ENCODE results near the gene VSIG10L. TPM values are rescaled to one million over a fixed set of nuclear protein-coding genes. Genes with fewer than 3 reads are reported as not detected.

Gene VSIG10L
- polyA plus RNA-seq, 1 donor (not counting 4 experiments of a cell fraction or from before 2014, with no cell fraction given), result 1.5 TPM

- H3K79me2 ChIP-seq (ENCODE audit: control insufficient read depth, insufficient read depth, low read length), result peaks cover 16% of the 10 kb centered on the region
- no peaks in the 10 kb centered on the region for H3K27me3 ChIP-seq (ENCODE audit: control insufficient read depth, extremely low read depth, insufficient read depth, low read length)
- no peaks in the 10 kb centered on the region for H3K9me3 ChIP-seq (ENCODE audit: control insufficient read depth, low read depth, low read length)
- peaks cover 21% of the 10 kb centered on the region for H3K4me1 ChIP-seq (ENCODE audit: control insufficient read depth, extremely low read depth, insufficient read depth, low read length)
- no peaks in the 10 kb centered on the region for H3K9me1 ChIP-seq (ENCODE audit: control insufficient read depth, extremely low read depth, insufficient read depth, low read length)
- DNase-seq (ENCODE audit: low read depth, low spot score) (peak; percentile 89), FAIRE-seq (no peak)
- H3K4me2 ChIP-seq (ENCODE audit: control insufficient read depth, extremely low read depth, insufficient read depth, low read depth, low read length), result peak overlapping the region; percentile 98
- H3K9ac ChIP-seq (ENCODE audit: control insufficient read depth, extremely low read depth, insufficient read depth, low read length), result peak overlapping the region; percentile 88
- no peaks in the 10 kb centered on the region for H3K36me3 ChIP-seq (ENCODE audit: control insufficient read depth in 2 of 2, extremely low read depth in 1 of 2, insufficient read depth in 2 of 2, low read length in 2 of 2)
- dilution Hi-C loops (cut with MboI; ENCODE audit: extremely low pct_ligation_motif_present, low sequenced_read_pairs), result no loop called here
- TF ChIP-seq CTCF (optimal IDR thresholded peaks at IDR 0.05 in 1 of 3, IDR thresholded peaks at IDR 0.05 in 1 of 3, conservative IDR thresholded peaks at IDR 0.05 in 1 of 3; ENCODE audit: extremely low read depth in 1 of 3, insufficient read depth in 2 of 3, low read length in 3 of 3), result no peak
- H4K20me1 ChIP-seq (ENCODE audit: control insufficient read depth, extremely low read depth, insufficient read depth, low read length), result peaks cover 4% of the 10 kb centered on the region
- peak overlapping the region; percentile 89 for H3K27ac ChIP-seq (ENCODE audit: control insufficient read depth, insufficient read depth, low read length)
- H2AFZ ChIP-seq (ENCODE audit: control insufficient read depth, low read length), result peak overlapping the region; percentile 89
- peak overlapping the region; percentile 54 to 90 (median 88) for H3K4me3 ChIP-seq (ENCODE audit: control insufficient read depth in 2 of 3, extremely low read depth in 1 of 3, insufficient read depth in 2 of 3, low read depth in 1 of 3, low read length in 3 of 3)
Observed at GRCh38 chr19:51366389-51367254, 24.7 kb upstream of the VSIG10L start.

GRCh38 chr19:51365965-51366388 is 24.0 kb upstream of the VSIG10L start, which contains the start of gene ETFB:
TSS of gene ETFB (minus strand) at chr19:51366388. CDS start at chr19:51366326, 62 bp downstream.
- Histone ChIP-seq H3K9ac (ENCODE audit: control insufficient read depth, extremely low read depth, insufficient read depth, low read length) (peak within 1 kb of the TSS; percentile 88), H3K4me1 (ENCODE audit: control insufficient read depth, extremely low read depth, insufficient read depth, low read length) (peaks cover 21% of the 10 kb centered on the region), H3K79me2 (ENCODE audit: control insufficient read depth, insufficient read depth, low read length) (peaks cover 16% of the 10 kb centered on the region), H3K36me3 (ENCODE audit: control insufficient read depth in 2 of 2, extremely low read depth in 1 of 2, insufficient read depth in 2 of 2, low read length in 2 of 2) (no peaks in the 10 kb centered on the region), H3K27ac (ENCODE audit: control insufficient read depth, insufficient read depth, low read length) (peak within 1 kb of the TSS; percentile 89), H2AFZ (ENCODE audit: control insufficient read depth, low read length) (peak within 1 kb of the TSS; percentile 89), H3K4me2 (ENCODE audit: control insufficient read depth, extremely low read depth, insufficient read depth, low read depth, low read length) (peak within 1 kb of the TSS; percentile 98), H3K27me3 (ENCODE audit: control insufficient read depth, extremely low read depth, insufficient read depth, low read length) (no peaks in the 10 kb centered on the region), H3K9me1 (ENCODE audit: control insufficient read depth, extremely low read depth, insufficient read depth, low read length) (no peaks in the 10 kb centered on the region), H4K20me1 (ENCODE audit: control insufficient read depth, extremely low read depth, insufficient read depth, low read length) (peaks cover 4% of the 10 kb centered on the region), H3K4me3 (ENCODE audit: control insufficient read depth in 2 of 3, extremely low read depth in 1 of 3, insufficient read depth in 2 of 3, low read depth in 1 of 3, low read length in 3 of 3) (peak within 1 kb of the TSS; percentile 54 to 90 (median 88)), H3K9me3 (ENCODE audit: control insufficient read depth, low read depth, low read length) (no peaks in the 10 kb centered on the region)
- FAIRE-seq (no peak), DNase-seq (ENCODE audit: low read depth, low spot score) (no peak)
- TF ChIP-seq EZH2 (IDR thresholded peaks at IDR 0.05; ENCODE audit: low read length), result no peak
- peak in 1 of 3 experiments; percentile 4 for TF ChIP-seq CTCF (optimal IDR thresholded peaks at IDR 0.05 in 1 of 3, IDR thresholded peaks at IDR 0.05 in 1 of 3, conservative IDR thresholded peaks at IDR 0.05 in 1 of 3; ENCODE audit: extremely low read depth in 1 of 3, insufficient read depth in 2 of 3, low read length in 3 of 3)
- dilution Hi-C loops (cut with MboI; ENCODE audit: extremely low pct_ligation_motif_present, low sequenced_read_pairs), result no loop called here

All from keratinocyte (primary cell).